ENCODE results near the gene ABCA1. TPM values are rescaled to one million over a fixed set of nuclear protein-coding genes. Genes with fewer than 3 reads are reported as not detected.

The ABCA1 gene
- total RNA-seq, 3 donors from 2014 or later (not counting 1 experiment from before 2014, with no cell fraction given) = 1.9 to 10.8 (median 4.8) TPM

DNA sequence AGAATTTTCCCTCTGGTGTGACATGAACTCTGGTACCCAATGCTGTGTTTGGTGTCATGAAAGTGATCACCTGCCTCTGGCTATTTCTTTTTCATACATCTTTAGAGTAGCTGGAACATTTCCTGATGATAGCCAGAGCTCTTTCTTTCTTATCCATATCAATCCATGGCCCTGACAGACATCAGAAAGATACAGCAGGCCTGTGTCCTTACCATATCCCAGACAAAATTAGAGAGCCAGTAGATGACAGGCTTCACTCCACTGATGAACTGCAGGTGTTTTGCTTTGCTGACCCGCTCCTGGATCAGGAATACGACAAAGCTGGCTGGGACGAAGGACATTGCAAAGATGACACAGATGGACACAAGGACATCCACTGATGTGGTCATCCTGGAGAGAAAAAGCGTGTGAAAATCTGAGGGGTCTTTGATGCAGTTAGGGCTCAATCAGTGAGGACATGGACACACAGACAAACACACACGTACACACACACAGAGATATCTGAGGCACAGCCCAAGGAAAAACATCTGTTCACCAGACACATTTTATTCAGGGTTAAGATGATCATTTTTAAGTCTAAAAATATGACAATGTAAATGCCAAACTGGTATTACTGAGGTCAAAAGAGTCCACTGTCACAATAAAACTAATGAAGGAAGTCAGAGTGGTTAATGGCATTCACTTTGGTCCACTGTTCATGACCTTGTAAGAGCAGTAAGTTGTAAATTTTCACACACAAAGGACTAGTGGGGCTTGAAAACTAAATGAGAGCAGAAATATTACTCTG is 129.6 kb downstream of the ABCA1 start:
- intact Hi-C loops (cut with micrococcal nuclease) = no loop called here
- DNase-seq = no peak
- Histone ChIP-seq H3K27me3 (ENCODE audit: control insufficient read depth, insufficient read depth, low read length) (no peaks in the 10 kb centered on the region), H3K27ac (ENCODE audit: low read length) (no peak overlapping the region), H3K4me3 (ENCODE audit: low read length) (no peak overlapping the region), H3K36me3 (ENCODE audit: control insufficient read depth, insufficient read depth, low read length) (no peaks in the 10 kb centered on the region), H3K9me3 (ENCODE audit: control insufficient read depth, insufficient read depth, low read length) (no peaks in the 10 kb centered on the region), H3K4me1 (ENCODE audit: control insufficient read depth, insufficient read depth, low read length) (no peaks in the 10 kb centered on the region)
- TF ChIP-seq, protein P1, sequence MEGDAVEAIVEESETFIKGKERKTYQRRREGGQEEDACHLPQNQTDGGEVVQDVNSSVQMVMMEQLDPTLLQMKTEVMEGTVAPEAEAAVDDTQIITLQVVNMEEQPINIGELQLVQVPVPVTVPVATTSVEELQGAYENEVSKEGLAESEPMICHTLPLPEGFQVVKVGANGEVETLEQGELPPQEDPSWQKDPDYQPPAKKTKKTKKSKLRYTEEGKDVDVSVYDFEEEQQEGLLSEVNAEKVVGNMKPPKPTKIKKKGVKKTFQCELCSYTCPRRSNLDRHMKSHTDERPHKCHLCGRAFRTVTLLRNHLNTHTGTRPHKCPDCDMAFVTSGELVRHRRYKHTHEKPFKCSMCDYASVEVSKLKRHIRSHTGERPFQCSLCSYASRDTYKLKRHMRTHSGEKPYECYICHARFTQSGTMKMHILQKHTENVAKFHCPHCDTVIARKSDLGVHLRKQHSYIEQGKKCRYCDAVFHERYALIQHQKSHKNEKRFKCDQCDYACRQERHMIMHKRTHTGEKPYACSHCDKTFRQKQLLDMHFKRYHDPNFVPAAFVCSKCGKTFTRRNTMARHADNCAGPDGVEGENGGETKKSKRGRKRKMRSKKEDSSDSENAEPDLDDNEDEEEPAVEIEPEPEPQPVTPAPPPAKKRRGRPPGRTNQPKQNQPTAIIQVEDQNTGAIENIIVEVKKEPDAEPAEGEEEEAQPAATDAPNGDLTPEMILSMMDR (IDR thresholded peaks at IDR 0.05) = no peak
- no peaks in the 10 kb centered on the region for H3K4me1 Mint-ChIP-seq
- H3K27me3 Mint-ChIP-seq (ENCODE audit: low read depth in 2 of 2) = no peaks in the 10 kb centered on the region
- no peaks in the 10 kb centered on the region for H3K9me3 Mint-ChIP-seq
- no peak for ATAC-seq
- no peak overlapping the region for H3K4me3 Mint-ChIP-seq
- no peaks in the 10 kb centered on the region for H3K36me3 Mint-ChIP-seq
- H3K27ac Mint-ChIP-seq = no peak overlapping the region
- 96% methylated on average over 4 of the region's 5 CpGs for WGBS (ENCODE audit: insufficient coverage)

- Histone ChIP-seq H3K9me3 (ENCODE audit: control insufficient read depth, insufficient read depth, low read length) (no peaks in the 10 kb centered on the region), H3K36me3 (ENCODE audit: control insufficient read depth, insufficient read depth, low read length) (no peaks in the 10 kb centered on the region), H3K27ac (ENCODE audit: low read length) (no peak overlapping the region), H3K4me3 (ENCODE audit: low read length) (no peak overlapping the region), H3K27me3 (ENCODE audit: control insufficient read depth, insufficient read depth, low read length) (no peaks in the 10 kb centered on the region), H3K4me1 (ENCODE audit: control insufficient read depth, insufficient read depth, low read length) (no peaks in the 10 kb centered on the region)
- Mint-ChIP-seq H3K4me3 (no peak overlapping the region), H3K4me1 (no peaks in the 10 kb centered on the region), H3K27me3 (ENCODE audit: low read depth in 2 of 2) (no peaks in the 10 kb centered on the region), H3K36me3 (no peaks in the 10 kb centered on the region), H3K9me3 (no peaks in the 10 kb centered on the region), H3K27ac (no peak overlapping the region)
- 88% methylated on average over 3 of the region's 3 CpGs for WGBS (ENCODE audit: insufficient coverage)
- no peak for ATAC-seq
- intact Hi-C loops (cut with micrococcal nuclease) = no loop called here
- no peak for DNase-seq
- TF ChIP-seq, protein P1 (IDR thresholded peaks at IDR 0.05) = no peak
These were observed 132.1 kb downstream of the ABCA1 start for GRCh38 chr9:104795857-104796256.

DNA sequence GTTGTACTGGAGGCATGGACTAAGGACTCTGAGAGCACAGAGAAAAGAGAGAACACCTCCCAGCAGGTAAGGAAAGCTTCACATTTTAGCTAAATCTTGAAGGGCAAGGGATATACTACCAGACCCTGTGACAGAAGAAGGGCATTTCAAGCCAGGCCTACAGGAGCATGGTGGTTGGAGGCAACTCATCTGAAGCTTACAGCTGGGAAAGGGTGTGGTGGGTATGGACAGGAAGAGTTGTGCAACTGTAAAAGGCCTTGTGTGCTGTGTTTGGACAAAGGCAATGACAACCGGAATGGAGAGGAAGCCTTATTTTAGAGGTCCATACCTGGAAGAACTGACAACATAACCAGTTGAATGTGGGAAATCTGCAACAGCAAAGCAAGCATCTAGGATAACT is 132.9 kb downstream of the ABCA1 start:
- WGBS (ENCODE audit: insufficient coverage) = 77% methylated on average over 1 of the region's 1 CpG
- H3K27ac ChIP-seq (ENCODE audit: low read length) = no peak overlapping the region
- no peaks in the 10 kb centered on the region for H3K4me1 ChIP-seq (ENCODE audit: control insufficient read depth, insufficient read depth, low read length)
- Mint-ChIP-seq H3K27me3 (ENCODE audit: low read depth in 2 of 2) (no peaks in the 10 kb centered on the region), H3K27ac (no peak overlapping the region), H3K9me3 (no peaks in the 10 kb centered on the region), H3K36me3 (no peaks in the 10 kb centered on the region), H3K4me1 (no peaks in the 10 kb centered on the region), H3K4me3 (no peak overlapping the region)
- intact Hi-C loops (cut with micrococcal nuclease) = no loop called here
- TF ChIP-seq, protein P1 (IDR thresholded peaks at IDR 0.05) = no peak
- no peaks in the 10 kb centered on the region for H3K36me3 ChIP-seq (ENCODE audit: control insufficient read depth, insufficient read depth, low read length)
- DNase-seq (no peak), ATAC-seq (no peak)
- H3K9me3 ChIP-seq (ENCODE audit: control insufficient read depth, insufficient read depth, low read length) = no peaks in the 10 kb centered on the region
- H3K27me3 ChIP-seq (ENCODE audit: control insufficient read depth, insufficient read depth, low read length) = no peaks in the 10 kb centered on the region
- H3K4me3 ChIP-seq (ENCODE audit: low read length) = no peak overlapping the region

DNA sequence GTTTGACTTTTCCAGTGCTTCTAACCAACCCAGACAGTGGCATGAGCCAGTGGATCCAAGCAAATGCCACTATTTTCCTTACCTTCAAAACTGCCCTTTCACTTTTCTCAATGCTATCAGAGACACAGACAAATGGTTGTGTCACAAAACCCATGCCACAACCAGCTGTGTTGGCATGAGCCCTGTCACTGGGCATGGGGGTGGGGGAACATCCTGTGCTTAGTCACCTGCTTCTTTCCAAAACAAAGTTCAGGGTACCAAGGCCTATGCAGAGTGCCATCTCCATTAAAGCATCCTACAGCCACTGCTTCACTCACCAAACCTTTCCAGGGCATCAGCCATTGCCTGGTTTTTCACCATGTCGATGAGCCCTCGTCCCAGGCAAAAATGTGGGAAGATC is 133.9 kb downstream of the ABCA1 start:
- Histone ChIP-seq H3K4me3 (ENCODE audit: low read length) (no peak overlapping the region), H3K27ac (ENCODE audit: low read length) (no peak overlapping the region), H3K9me3 (ENCODE audit: control insufficient read depth, insufficient read depth, low read length) (no peaks in the 10 kb centered on the region), H3K27me3 (ENCODE audit: control insufficient read depth, insufficient read depth, low read length) (no peaks in the 10 kb centered on the region), H3K4me1 (ENCODE audit: control insufficient read depth, insufficient read depth, low read length) (no peaks in the 10 kb centered on the region), H3K36me3 (ENCODE audit: control insufficient read depth, insufficient read depth, low read length) (no peaks in the 10 kb centered on the region)
- no peak for DNase-seq
- H3K4me1 Mint-ChIP-seq = no peaks in the 10 kb centered on the region
- H3K9me3 Mint-ChIP-seq = no peaks in the 10 kb centered on the region
- ATAC-seq = no peak
- no peak overlapping the region for H3K4me3 Mint-ChIP-seq
- TF ChIP-seq, protein P1 (IDR thresholded peaks at IDR 0.05) = no peak
- no peak overlapping the region for H3K27ac Mint-ChIP-seq
- H3K36me3 Mint-ChIP-seq = no peaks in the 10 kb centered on the region
- intact Hi-C loops (cut with micrococcal nuclease) = no loop called here
- no peaks in the 10 kb centered on the region for H3K27me3 Mint-ChIP-seq (ENCODE audit: low read depth in 2 of 2)
- 100% methylated on average over 2 of the region's 2 CpGs for WGBS (ENCODE audit: insufficient coverage)

Data from natural killer cell (primary cell).